ENCODE results near the gene FAM241A. TPM values are rescaled to one million over a fixed set of nuclear protein-coding genes. Genes with fewer than 3 reads are reported as not detected.

The FAM241A gene
- total and polyA plus RNA-seq, 2 of the 13 experiments (the other 11 are each of a cell fraction or from before 2014, with no cell fraction given), result 0.61 to 0.69 TPM

DNA sequence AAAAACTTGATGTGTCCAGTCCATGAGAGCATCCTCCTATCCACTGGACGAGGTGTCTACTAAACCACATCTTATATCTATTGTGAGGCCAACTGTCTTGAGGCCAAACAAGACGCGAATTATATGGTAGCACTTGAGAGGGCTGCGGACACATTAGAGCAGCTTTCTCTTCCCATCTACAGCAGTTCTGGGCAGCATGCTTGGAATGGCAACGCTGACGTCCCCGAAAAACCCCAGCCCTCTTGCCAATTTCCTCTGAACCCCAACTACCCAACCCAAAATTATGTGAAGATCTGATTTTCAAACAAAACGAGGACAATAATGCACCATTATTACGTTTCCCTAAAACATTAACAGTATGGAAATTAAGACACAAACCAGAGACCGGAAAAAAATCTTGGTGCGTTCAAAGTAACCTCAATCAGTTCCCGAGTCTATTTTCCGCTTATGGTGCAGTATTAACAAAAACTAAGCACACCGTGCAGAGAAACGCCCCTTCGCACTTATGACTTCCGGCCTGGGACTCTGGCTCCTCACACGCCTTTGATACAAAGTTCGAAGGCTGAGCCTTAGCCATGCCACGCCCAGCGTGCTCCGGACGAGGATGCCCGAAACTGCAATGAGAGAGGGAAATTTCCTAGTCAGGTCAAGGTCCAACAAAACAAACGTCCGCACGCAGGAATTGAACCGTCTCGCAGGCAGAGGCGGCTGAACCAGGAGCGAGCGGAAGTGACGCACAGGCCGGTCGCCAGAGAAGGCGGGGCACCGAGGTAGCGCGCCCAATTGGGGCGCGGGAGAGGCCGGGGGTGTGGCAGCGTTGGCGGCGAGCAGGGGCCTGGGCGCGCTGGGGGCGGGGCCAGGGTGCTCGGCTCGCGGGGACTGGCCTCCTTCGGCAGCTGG lies 85.9 kb downstream of the FAM241A start (continued):
- TF ChIP-seq, protein P1, sequence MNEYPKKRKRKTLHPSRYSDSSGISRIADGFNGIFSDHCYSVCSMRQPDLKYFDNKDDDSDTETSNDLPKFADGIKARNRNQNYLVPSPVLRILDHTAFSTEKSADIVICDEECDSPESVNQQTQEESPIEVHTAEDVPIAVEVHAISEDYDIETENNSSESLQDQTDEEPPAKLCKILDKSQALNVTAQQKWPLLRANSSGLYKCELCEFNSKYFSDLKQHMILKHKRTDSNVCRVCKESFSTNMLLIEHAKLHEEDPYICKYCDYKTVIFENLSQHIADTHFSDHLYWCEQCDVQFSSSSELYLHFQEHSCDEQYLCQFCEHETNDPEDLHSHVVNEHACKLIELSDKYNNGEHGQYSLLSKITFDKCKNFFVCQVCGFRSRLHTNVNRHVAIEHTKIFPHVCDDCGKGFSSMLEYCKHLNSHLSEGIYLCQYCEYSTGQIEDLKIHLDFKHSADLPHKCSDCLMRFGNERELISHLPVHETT (CRISPR knock-in tag; conservative IDR thresholded peaks at IDR 0.05), result peak; percentile 69; the same call in 1 of the 2 replicates
- TF ChIP-seq ZNF451 (CRISPR knock-in tag; IDR thresholded peaks at IDR 0.05) (no peak), CAMTA2 (CRISPR knock-in tag; IDR thresholded peaks at IDR 0.05; ENCODE audit: borderline replicate concordance) (no peak), ZNF614 (CRISPR knock-in tag; IDR thresholded peaks at IDR 0.05; ENCODE audit: borderline replicate concordance) (peak; percentile 79; the same call in 1 of the 2 replicates), ZSCAN20 (CRISPR knock-in tag; IDR thresholded peaks at IDR 0.05; ENCODE audit: borderline replicate concordance) (no peak), ZFP62 (CRISPR knock-in tag; IDR thresholded peaks at IDR 0.05) (no peak), TCF7 (IDR thresholded peaks at IDR 0.05; ENCODE audit: low read depth) (peak; percentile 58), ZNF501 (CRISPR knock-in tag; IDR thresholded peaks at IDR 0.05) (peak; percentile 81), ZNF672 (CRISPR knock-in tag; IDR thresholded peaks at IDR 0.05) (no peak), ZKSCAN8 (CRISPR knock-in tag; IDR thresholded peaks at IDR 0.05; ENCODE audit: borderline replicate concordance) (peak; percentile 29; the same call in 1 of the 2 replicates), MAFK (conservative IDR thresholded peaks at IDR 0.05 in 1 of 2, IDR thresholded peaks at IDR 0.05 in 1 of 2; ENCODE audit: low read length in 2 of 2) (peak; percentile 87 to 94), RARA (CRISPR knock-in tag; IDR thresholded peaks at IDR 0.05) (peak; percentile 65), HNRNPUL1 (IDR thresholded peaks at IDR 0.05; ENCODE audit: low read depth, low read length) (0 out of 2 replicates have a peak, but pooled peaks have one; percentile 64)
- TF ChIP-seq, protein P2, sequence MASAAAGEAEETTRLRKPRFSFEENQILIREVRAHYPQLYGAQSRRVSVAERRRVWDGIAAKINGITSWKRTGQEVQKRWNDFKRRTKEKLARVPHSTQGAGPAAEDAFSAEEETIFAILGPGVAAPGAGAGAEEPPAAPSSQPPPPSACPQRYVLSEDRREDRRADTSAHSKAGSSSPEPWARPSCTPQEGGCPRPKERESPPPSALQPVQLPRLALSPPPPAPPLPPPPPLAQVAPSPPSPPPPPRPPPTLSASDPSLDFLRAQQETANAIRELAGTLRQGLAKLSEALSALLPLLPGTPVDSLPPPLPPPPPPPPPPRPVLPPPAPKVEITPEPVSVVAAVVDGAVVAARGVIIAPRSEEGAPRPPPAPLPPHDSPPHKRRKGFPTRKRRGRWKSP (CRISPR knock-in tag; IDR thresholded peaks at IDR 0.05), result peak; percentile 32; the same call in 1 of the 2 replicates
- TF ChIP-seq, protein P3, sequence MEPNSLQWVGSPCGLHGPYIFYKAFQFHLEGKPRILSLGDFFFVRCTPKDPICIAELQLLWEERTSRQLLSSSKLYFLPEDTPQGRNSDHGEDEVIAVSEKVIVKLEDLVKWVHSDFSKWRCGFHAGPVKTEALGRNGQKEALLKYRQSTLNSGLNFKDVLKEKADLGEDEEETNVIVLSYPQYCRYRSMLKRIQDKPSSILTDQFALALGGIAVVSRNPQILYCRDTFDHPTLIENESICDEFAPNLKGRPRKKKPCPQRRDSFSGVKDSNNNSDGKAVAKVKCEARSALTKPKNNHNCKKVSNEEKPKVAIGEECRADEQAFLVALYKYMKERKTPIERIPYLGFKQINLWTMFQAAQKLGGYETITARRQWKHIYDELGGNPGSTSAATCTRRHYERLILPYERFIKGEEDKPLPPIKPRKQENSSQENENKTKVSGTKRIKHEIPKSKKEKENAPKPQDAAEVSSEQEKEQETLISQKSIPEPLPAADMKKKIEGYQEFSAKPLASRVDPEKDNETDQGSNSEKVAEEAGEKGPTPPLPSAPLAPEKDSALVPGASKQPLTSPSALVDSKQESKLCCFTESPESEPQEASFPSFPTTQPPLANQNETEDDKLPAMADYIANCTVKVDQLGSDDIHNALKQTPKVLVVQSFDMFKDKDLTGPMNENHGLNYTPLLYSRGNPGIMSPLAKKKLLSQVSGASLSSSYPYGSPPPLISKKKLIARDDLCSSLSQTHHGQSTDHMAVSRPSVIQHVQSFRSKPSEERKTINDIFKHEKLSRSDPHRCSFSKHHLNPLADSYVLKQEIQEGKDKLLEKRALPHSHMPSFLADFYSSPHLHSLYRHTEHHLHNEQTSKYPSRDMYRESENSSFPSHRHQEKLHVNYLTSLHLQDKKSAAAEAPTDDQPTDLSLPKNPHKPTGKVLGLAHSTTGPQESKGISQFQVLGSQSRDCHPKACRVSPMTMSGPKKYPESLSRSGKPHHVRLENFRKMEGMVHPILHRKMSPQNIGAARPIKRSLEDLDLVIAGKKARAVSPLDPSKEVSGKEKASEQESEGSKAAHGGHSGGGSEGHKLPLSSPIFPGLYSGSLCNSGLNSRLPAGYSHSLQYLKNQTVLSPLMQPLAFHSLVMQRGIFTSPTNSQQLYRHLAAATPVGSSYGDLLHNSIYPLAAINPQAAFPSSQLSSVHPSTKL (CRISPR knock-in tag; IDR thresholded peaks at IDR 0.05), result peak; percentile 79
- TF ChIP-seq, protein P4, sequence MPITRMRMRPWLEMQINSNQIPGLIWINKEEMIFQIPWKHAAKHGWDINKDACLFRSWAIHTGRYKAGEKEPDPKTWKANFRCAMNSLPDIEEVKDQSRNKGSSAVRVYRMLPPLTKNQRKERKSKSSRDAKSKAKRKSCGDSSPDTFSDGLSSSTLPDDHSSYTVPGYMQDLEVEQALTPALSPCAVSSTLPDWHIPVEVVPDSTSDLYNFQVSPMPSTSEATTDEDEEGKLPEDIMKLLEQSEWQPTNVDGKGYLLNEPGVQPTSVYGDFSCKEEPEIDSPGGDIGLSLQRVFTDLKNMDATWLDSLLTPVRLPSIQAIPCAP (CRISPR knock-in tag; IDR thresholded peaks at IDR 0.05; ENCODE audit: low read depth), result no peak
- TF ChIP-seq, protein P5, sequence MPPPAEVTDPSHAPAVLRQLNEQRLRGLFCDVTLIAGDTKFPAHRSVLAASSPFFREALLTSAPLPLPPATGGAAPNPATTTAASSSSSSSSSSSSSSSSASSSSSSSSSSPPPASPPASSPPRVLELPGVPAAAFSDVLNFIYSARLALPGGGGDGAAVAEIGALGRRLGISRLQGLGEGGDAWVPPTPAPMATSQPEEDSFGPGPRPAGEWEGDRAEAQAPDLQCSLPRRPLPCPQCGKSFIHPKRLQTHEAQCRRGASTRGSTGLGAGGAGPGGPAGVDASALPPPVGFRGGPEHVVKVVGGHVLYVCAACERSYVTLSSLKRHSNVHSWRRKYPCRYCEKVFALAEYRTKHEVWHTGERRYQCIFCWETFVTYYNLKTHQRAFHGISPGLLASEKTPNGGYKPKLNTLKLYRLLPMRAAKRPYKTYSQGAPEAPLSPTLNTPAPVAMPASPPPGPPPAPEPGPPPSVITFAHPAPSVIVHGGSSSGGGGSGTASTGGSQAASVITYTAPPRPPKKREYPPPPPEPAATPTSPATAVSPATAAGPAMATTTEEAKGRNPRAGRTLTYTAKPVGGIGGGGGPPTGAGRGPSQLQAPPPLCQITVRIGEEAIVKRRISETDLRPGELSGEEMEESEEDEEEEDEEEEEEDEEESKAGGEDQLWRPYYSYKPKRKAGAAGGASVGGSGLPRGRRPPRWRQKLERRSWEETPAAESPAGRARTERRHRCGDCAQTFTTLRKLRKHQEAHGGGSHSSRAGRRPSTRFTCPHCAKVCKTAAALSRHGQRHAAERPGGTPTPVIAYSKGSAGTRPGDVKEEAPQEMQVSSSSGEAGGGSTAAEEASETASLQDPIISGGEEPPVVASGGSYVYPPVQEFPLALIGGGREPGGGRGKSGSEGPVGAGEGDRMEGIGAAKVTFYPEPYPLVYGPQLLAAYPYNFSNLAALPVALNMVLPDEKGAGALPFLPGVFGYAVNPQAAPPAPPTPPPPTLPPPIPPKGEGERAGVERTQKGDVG (CRISPR knock-in tag; IDR thresholded peaks at IDR 0.05; ENCODE audit: borderline replicate concordance), result no peak

All from HepG2 (cell line).